Right renal cortex interstitium (tissue), 3 donors: ENCODE data around the gene KRTAP5-10. TPM values are rescaled to one million over a fixed set of nuclear protein-coding genes. Genes with fewer than 3 reads are reported as not detected.
"Not testable (repeated sequence)": the region's sequence is repeated elsewhere in the genome, so short reads cannot be mapped to it uniquely, and the experiment has no call there.

Experiments used
- DNase-seq, 3 donors: peaks; one replicate each; pipeline ENCODE4 v3.0.0-alpha.2; 2013; ENCODE audit warnings: low read depth in 3 of 3, low spot score in 2 of 3
- polyA plus RNA-seq, 3 donors: library from polyadenylated mRNA; unstranded; fragments of 120-200 nt; gene quantifications; one replicate each; pipeline ENCODE4 v1.2.1, GENCODE V29; 2013; ENCODE audit not compliant: insufficient read length in 3 of 3

Gene KRTAP5-10
- polyA plus RNA-seq, 3 donors, result 0.18 to 0.24 (median 0.20) TPM

DNA sequence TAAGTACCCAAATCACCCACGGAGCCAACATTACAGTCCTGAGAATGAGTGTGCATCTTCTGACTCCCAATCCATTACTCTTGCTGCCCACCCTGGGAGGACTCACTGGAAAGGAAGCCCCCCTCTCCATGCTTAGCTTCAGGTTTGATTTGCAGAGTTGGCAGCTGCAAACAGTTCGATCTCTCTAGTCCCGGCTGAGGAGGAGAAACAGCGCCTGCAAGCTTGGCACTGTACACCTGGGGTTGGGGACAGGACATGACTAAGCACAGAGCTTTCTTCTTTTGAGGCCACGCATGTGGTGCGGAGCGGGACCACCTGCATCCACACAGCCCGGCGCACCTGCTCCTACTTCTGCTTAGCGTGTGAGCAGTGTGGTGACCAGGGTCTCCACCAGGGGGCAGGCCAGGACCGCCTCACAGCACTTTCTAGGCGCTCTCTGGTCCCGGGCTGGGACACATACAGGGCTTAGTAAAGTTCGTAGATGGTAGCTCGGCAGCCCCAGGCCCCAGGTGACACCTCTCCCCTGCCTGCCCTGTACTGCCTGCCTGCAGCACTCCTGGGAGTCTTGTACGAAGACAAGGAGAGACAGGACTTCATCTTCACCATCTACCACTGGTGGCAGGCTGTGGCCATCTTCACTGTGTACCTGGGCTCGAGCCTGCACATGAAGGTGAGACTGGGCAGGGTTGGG is 39.6 kb downstream of the KRTAP5-10 start:
- not testable (repeated sequence) for DNase-seq

DNA sequence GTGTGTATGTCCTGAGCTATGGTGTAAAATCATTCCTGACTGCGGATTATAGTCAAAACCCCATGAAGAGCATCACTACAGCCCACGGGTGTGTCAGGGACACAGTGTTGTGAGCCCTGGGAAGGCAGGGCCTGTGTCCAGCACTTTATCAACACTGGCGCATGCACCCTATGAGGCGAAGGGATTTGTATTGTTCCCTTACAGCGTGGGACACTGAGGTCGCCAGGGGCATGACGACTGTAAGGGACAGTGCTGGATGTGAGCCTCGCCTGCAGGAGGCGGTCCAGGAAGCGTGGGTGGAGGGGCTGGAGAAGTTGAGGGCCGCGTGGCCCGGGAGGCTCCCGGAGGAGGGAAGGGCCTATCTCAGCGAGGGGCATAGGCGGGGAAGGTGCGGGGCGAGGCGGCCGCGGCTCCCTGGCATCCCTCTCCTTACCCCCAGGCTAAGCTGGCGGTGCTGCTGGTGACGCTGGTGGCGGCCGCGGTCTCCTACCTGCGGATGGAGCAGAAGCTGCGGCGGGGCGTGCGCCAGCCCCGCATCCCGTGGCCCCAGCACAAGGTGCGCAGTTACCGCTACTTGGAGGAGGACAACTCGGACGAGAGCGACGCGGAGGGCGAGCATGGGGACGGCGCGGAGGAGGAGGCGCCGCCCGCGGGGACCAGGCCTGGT is 41.6 kb downstream of the KRTAP5-10 start:
- DNase-seq, result not testable (repeated sequence)

DNA sequence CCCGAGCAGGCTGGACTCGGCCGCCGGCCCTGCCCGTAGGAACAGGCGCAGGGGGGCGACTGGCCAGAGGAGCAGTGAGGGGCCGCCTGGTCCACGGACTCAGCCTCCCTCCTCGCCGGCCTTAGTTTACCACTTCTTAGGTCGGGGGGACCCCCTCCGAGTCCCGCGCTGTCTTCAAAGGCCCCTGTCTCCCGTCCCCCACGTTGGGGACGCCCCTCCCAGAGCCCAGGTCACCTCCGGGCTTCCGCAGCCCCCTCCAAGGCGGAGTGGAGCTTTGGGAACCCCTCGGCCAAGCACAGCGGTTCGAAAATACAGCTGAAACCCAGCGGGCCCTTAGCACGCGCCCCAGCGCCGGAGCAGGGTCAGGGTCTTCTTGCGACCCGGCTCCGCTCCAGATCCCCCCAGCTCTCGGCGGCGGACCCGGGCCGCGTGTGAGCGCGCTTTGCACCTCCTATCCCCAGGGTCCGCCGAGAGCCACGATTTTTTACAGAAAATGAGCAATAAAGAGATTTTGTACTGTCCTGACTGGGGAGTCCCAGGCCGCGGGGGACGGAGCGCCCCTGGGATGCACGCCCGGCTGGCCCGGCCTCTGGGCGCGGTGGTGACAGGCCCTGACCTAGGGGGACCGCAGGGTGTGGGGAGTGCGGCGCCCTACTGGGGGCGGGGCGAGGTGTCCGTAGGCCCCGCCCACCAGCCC is 42.3 kb downstream of the KRTAP5-10 start:
- DNase-seq, result not testable (repeated sequence)

DNA sequence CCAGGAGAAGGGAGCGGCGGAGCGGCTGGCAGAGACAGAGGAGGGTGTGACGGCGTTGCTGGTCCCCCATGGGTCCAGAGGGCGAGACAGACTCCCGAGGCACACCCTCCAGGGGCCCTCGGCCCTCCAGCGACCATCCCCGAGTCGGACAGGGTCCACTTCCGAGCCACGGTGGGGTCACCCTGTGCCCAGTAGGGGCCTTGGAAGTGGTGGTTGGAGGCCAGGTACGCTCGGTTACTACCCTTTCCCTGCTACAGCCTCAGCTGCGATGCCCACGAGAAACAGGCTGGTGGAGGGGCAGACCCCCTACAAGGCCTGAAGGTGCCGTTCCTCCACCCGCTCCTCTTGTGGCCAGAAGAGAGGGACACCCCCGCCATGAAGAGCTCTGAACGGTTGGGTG is 42.9 kb downstream of the KRTAP5-10 start:
- not testable (repeated sequence) for DNase-seq

DNA sequence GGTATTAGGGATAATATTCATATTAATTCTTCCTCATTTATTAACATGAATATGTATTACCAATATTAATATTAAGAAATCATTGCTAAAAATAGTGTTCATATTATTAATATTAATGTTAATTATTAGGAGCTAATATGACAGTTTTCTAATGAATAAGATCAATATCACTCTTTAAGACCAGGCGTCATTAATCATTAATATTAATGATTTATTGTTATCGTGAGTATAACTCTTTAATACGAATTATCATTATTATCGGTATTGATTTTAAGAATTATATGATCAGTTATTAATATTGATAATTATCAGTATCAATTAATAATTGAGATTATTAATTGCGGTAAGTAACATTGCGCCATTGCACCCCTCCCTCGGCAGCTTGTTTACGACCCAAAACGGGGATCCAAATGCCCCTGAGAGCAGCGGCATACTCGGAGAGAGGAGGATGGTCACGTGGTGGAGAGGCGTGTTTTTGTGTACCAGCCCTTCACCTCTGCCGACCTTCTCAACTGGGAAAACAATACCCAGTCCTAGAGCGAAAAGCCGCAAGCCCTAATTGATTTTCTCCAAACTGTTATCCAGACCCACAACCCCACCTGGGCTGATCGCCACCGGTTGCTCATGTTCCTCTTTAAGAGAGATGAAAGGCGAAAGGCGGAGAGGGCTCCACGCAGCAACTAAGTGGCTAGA is 46.0 kb downstream of the KRTAP5-10 start:
- DNase-seq, result not testable (repeated sequence)

DNA sequence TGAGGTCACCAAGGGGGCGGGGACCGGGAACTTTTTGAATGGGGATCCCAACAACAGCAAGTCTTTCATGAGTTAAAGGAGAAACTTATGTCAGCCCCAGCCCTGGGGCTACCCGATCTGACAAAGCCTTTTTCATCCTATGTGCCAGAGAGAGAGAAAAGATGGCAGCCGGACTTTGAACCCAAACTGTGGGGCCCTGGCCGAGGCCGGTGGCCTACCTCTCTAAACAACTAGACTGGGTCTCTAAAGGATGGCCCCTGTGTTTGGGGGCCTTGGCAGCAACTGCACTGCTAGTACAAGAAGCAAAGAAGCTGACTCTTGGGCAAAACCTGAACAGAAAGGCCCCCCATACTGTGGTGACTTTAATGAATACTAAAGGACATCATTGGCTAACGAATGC is 48.6 kb downstream of the KRTAP5-10 start:
- not testable (repeated sequence) for DNase-seq

DNA sequence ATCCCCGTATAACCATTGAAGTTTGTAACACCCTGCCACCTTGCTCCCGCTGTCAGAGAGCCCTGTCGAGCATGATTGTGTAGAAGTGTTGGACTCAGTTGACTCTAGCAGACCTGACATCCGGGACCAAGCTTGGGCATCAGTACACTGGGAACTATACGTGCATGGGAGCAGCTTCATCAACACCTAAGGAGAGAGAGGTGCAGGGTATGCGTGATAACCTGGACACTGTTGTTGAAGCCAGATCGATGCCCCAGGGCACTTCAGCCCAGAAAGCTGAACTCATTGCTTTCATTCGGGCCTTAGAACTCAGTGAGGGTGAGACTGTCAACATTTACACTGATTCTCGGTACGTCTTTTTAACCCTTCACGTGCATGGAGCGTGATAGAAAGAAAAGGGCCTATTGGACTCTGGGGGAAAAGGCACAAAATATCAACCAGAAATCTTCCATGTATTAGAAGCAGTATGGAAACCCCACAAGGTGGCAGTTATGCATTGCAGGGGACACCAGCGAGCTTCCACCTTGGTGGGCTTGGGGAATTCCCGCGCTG is 49.1 kb downstream of the KRTAP5-10 start:
- DNase-seq, result not testable (repeated sequence)

DNA sequence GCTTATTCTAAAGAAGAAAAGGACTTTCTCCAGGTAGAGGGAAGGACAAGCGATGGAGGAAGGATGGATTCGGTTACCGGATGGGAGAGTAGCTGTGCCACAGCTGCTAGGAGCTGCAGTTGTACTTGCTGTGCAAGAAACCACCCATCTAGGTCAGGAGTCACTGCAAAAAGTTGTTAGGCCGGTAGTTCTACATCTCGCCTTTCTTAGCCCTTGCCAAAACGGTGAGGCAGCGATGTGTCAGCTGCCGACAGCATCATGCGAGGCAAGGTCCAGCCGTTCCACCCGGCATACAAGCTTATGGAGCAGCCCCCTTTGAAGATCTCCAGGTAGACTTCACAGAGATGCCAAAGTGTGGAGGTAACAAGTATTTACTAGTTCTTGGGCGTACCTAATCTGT is 49.6 kb downstream of the KRTAP5-10 start:
- DNase-seq, result not testable (repeated sequence)

Other genes starting within 250 kb of the KRTAP5-10 start
- 10 to 100 TPM; 39.0 to 40.2 (median 39.3) TPM for gene DHCR7, start 117.2 kb upstream of the KRTAP5-10 start, polyA plus RNA-seq
- gene NADSYN1, start 112.4 kb upstream of the KRTAP5-10 start, polyA plus RNA-seq, result 10 to 100 TPM; 35.3 to 38.3 (median 36.4) TPM
- under 1 TPM in 1 of 3 donors, not detected in 2; 0.17 TPM for gene KRTAP5-7, start 38.3 kb upstream of the KRTAP5-10 start, polyA plus RNA-seq
- gene KRTAP5-8, start 27.5 kb upstream of the KRTAP5-10 start, polyA plus RNA-seq, result under 1 TPM; 0.37 to 0.75 (median 0.58) TPM
- gene KRTAP5-9, start 17.1 kb upstream of the KRTAP5-10 start, polyA plus RNA-seq, result under 1 TPM; 0.28 to 0.67 (median 0.33) TPM
- gene KRTAP5-11, start 17.3 kb downstream of the KRTAP5-10 start, polyA plus RNA-seq, result under 1 TPM in 1 of 3 donors, not detected in 2; 0.28 TPM